T-helper 2 cell treated with Interferon-gamma antibody and Interleukin-4, amounts not matched to agents 5 μg/mL and 100 μg/mL, for 36 hours (primary cell): ENCODE measurements around the gene SCN1A.

ENCODE experiments used
- DNase-seq: peaks from one replicate; pipeline ENCODE4 v3.0.0; 2021; ENCODE audit warnings: low spot score
- H3K27ac Mint-ChIP-seq: one replicate; pipeline ENCODE4 v1.8.0; 2021; ENCODE audit warnings: mild to moderate bottlenecking, mixed read lengths
- H3K27me3 Mint-ChIP-seq: one replicate; pipeline ENCODE4 v1.8.0; 2021; ENCODE audit warnings: low read depth, mixed read lengths
- H3K36me3 Mint-ChIP-seq: one replicate; pipeline ENCODE4 v1.8.0; 2021; ENCODE audit warnings: low read depth, mixed read lengths
- H3K4me1 Mint-ChIP-seq: one replicate; pipeline ENCODE4 v1.8.0; 2021; ENCODE audit warnings: low read depth, mixed read lengths
- H3K4me3 Mint-ChIP-seq: one replicate; pipeline ENCODE4 v1.8.0; 2022; ENCODE audit warnings: mild to moderate bottlenecking, moderate library complexity, mixed read lengths
- H3K9me3 Mint-ChIP-seq: one replicate; pipeline ENCODE4 v1.8.0; 2021; ENCODE audit warnings: mixed read lengths

SCN1A gene

DNA sequence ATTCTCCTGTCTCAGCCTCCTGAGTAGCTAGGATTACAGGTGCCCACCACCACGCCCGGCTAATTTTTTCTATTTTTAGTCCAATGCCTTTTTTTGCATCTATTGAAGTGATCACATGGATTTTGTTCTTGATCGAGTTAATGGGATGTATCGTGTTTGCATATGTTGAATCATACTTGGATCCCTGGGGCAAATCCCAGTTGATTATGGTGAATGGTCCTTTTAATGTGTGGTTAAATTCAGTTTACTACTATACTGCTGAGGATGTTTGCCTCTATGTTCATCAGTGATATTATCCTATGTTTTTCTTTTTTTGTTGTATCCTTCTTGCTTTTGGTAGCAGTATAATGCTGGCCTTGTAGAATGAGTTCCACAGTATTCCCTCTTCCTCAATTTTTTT, 166.0 kb downstream of the SCN1A start:
- no peak for DNase-seq
- Mint-ChIP-seq H3K27ac (no peak overlapping the region), H3K27me3 (peaks cover 2% of the 10 kb centered on the region), H3K36me3 (no peaks in the 10 kb centered on the region), H3K4me3 (no peak overlapping the region), H3K4me1 (no peaks in the 10 kb centered on the region), H3K9me3 (no peaks in the 10 kb centered on the region)

DNA sequence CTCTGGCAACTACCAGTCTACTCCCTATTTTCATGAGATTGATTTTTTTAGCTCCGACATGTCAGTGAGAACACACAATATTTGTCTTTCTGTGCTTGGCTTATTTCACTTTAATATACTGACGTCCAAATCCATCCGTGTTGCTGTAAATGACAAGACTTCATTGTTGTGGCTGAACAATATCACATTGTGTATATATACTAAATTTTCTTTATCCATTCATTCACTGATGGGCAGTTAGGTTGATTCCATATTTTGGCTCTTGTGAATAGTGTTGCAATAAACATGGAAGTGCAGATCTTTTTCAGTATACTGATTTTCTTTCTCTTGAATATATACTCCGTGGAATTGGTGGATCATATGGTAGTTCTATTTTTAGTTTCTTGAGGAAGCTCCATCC, 168.4 kb downstream of the SCN1A start:
- DNase-seq = no peak
- Mint-ChIP-seq H3K27ac (no peak overlapping the region), H3K27me3 (peaks cover 2% of the 10 kb centered on the region), H3K9me3 (no peaks in the 10 kb centered on the region), H3K4me3 (no peak overlapping the region), H3K36me3 (no peaks in the 10 kb centered on the region), H3K4me1 (no peaks in the 10 kb centered on the region)

DNA sequence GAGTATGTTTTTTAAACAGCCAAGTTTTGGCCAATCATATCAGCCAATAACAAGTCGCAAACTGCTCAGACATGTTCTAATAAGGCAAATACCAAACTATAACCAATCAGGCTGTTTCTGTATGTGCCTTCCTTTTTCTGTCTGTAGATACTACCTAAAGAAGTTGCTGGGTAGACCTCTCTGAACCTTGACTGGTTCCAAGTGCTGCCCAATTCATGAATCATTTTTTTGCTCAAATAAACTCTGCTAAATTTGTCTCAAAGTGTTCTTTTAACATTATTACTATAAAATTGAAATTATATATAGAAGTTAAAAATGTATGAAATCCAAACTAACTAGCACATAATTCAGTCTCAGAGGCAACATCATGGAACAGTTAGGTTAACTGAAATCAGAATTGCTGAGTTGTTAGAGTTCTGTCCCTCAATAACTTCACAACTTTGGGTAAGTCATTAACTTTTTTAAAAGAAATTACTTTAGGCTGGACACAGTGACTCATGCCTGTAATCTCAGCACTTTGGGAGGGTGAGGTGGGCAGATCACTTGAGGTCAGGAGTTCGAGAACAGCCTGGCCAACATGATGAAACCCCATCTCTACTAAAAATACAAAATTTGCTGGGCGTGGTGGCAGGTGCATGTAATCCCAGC, 169.4 kb downstream of the SCN1A start:
- peaks cover 2% of the 10 kb centered on the region for H3K4me1 Mint-ChIP-seq
- no peak overlapping the region for H3K27ac Mint-ChIP-seq
- H3K27me3 Mint-ChIP-seq = peaks cover 2% of the 10 kb centered on the region
- no peaks in the 10 kb centered on the region for H3K9me3 Mint-ChIP-seq
- DNase-seq = no peak
- H3K36me3 Mint-ChIP-seq = no peaks in the 10 kb centered on the region
- H3K4me3 Mint-ChIP-seq = no peak overlapping the region

GRCh38 chr2:165957030-165957675, 170.7 kb downstream of the SCN1A start:
- no peak overlapping the region for H3K4me3 Mint-ChIP-seq
- H3K27ac Mint-ChIP-seq = no peak overlapping the region
- no peaks in the 10 kb centered on the region for H3K9me3 Mint-ChIP-seq
- H3K4me1 Mint-ChIP-seq = peaks cover 2% of the 10 kb centered on the region
- no peaks in the 10 kb centered on the region for H3K36me3 Mint-ChIP-seq
- H3K27me3 Mint-ChIP-seq = no peaks in the 10 kb centered on the region
- no peak for DNase-seq

- H3K27ac Mint-ChIP-seq = no peak within 1 kb of the TSS
Observed at GRCh38 chr2:165953655-165954606, 173.9 kb downstream of the SCN1A start, which contains the start of gene TTC21B. TTC21B (minus strand) TSS chr2:165953776; CDS start chr2:165953705, 71 bp downstream.

GRCh38 chr2:165953306-165953654, 174.5 kb downstream of the SCN1A start:
- Mint-ChIP-seq H3K4me1 (peaks cover 2% of the 10 kb centered on the region), H3K36me3 (no peaks in the 10 kb centered on the region), H3K9me3 (no peaks in the 10 kb centered on the region), H3K27ac (no peak overlapping the region), H3K27me3 (no peaks in the 10 kb centered on the region), H3K4me3 (no peak overlapping the region)
- no peak for DNase-seq

More at GRCh38 chr2:165953655-165954606, 173.9 kb downstream of the SCN1A start, which contains the start of gene TTC21B:
- Mint-ChIP-seq H3K36me3 (no peaks in the 10 kb centered on the region), H3K4me1 (peaks cover 2% of the 10 kb centered on the region), H3K27me3 (no peaks in the 10 kb centered on the region), H3K4me3 (peak within 1 kb of the TSS; percentile 39), H3K9me3 (no peaks in the 10 kb centered on the region)
- peak; percentile 93 for DNase-seq

DNA sequence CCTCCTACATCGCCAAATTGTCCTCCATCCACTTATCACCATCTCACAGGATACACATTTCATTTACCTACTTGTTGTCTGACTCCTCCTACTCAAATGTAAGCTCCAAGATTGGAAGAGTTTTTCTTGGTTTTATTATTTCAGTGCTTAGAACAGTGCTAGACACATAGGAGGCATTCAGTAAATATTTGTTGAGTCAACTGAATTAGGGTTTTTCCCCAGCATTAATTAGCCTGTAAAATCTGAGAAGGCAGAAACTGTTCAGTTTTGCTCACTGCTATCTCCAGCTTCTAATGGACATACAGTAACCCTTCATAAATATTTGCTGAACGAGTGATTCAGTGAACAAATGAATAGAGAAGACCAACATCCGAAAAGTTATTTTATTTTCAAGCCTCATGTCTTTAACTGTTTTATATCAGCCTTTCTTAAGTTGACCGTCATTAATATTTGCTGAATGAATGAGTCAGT, 175.0 kb downstream of the SCN1A start:
- no peak overlapping the region for H3K4me3 Mint-ChIP-seq
- peaks cover 2% of the 10 kb centered on the region for H3K4me1 Mint-ChIP-seq
- no peaks in the 10 kb centered on the region for H3K9me3 Mint-ChIP-seq
- H3K27me3 Mint-ChIP-seq = no peaks in the 10 kb centered on the region
- peaks cover 2% of the 10 kb centered on the region for H3K36me3 Mint-ChIP-seq
- H3K27ac Mint-ChIP-seq = no peak overlapping the region
- no peak for DNase-seq

GRCh38 chr2:165952085-165952484, 175.7 kb downstream of the SCN1A start:
- H3K36me3 Mint-ChIP-seq = peaks cover 2% of the 10 kb centered on the region
- H3K9me3 Mint-ChIP-seq = no peaks in the 10 kb centered on the region
- no peaks in the 10 kb centered on the region for H3K27me3 Mint-ChIP-seq
- DNase-seq = no peak
- peaks cover 2% of the 10 kb centered on the region for H3K4me1 Mint-ChIP-seq
- H3K4me3 Mint-ChIP-seq = no peak overlapping the region
- no peak overlapping the region for H3K27ac Mint-ChIP-seq

DNA sequence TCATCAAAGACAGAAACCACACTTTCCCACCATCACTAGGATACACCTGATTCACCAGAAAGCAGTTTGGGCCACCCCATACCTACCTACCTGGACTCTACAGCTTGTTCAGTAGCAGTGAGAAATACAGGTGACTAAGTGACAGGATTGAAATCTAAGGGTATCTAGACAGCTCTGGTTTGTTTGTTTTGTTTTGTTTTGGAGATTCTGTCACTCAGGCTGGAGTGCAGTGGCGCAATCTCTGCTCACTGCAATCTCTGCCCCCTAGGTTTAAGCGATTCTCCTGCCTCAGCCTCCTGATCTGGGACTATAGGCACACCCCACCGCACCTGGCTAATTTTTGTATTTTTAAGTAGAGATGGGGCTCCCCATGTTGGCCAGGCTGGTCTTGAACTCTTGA, 177.4 kb downstream of the SCN1A start:
- H3K4me3 Mint-ChIP-seq = no peak overlapping the region
- no peaks in the 10 kb centered on the region for H3K9me3 Mint-ChIP-seq
- no peaks in the 10 kb centered on the region for H3K27me3 Mint-ChIP-seq
- no peak overlapping the region for H3K27ac Mint-ChIP-seq
- peaks cover 2% of the 10 kb centered on the region for H3K36me3 Mint-ChIP-seq
- DNase-seq = no peak
- peaks cover 2% of the 10 kb centered on the region for H3K4me1 Mint-ChIP-seq

DNA sequence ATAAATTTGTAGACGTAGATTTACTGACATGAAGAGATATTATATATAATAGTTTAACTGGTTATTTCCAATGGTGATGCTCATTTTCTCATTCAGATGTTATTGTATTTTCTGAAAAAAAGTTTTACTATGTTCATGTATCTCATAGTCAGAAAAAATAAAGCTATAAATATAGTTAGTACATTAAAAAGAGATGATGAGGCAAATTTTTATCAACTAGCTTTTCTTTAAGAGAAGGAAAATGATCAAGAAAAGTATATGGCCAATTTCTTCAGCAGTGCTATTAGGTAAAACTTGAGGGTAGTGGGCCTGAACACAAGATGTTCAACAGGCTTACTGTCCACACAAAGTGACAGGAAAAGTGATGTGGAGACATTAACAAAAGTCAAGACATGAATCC, 186.0 kb downstream of the SCN1A start:
- H3K27me3 Mint-ChIP-seq = no peaks in the 10 kb centered on the region
- no peak for DNase-seq
- no peak overlapping the region for H3K4me3 Mint-ChIP-seq
- H3K9me3 Mint-ChIP-seq = no peaks in the 10 kb centered on the region
- peaks cover 40% of the 10 kb centered on the region for H3K36me3 Mint-ChIP-seq
- no peak overlapping the region for H3K27ac Mint-ChIP-seq
- H3K4me1 Mint-ChIP-seq = no peaks in the 10 kb centered on the region

DNA sequence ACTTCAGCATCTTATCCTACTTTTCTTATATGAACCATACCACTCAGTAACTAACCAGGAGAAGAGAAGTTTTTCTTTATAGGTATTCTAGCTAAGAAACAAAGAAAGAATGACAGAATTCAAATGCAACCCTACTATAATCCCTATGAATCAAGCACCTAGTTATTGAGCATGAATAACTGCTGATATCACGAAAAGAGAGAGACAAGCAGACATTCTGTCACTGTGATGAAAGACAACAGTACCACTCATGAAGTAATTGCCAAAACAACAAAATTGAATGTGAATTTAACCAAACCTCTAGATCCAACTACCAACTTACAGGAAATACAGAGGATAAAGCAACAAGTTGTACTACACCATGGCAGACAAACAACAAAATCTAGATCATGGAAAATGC, 189.6 kb downstream of the SCN1A start:
- no peak for DNase-seq
- no peaks in the 10 kb centered on the region for H3K9me3 Mint-ChIP-seq
- no peak overlapping the region for H3K4me3 Mint-ChIP-seq
- H3K27ac Mint-ChIP-seq = no peak overlapping the region
- H3K4me1 Mint-ChIP-seq = no peaks in the 10 kb centered on the region
- no peaks in the 10 kb centered on the region for H3K27me3 Mint-ChIP-seq
- H3K36me3 Mint-ChIP-seq = peaks cover 36% of the 10 kb centered on the region
